HepG2 (cell line): ENCODE measurements around the gene ZPR1.

Source experiments
- MTF2 ChIP-seq: sonication (generic); formaldehyde crosslinking; IDR thresholded peaks from 2 replicates; pipeline ENCODE4 v1.5.0; 2020; ENCODE audit warnings: missing genetic modification reagents, borderline replicate concordance
- NR1H2 ChIP-seq: sonication (generic); formaldehyde crosslinking; IDR thresholded peaks from 2 replicates; pipeline ENCODE4 v1.8.1; 2022; ENCODE audit warnings: low read depth, missing genetic modification reagents, borderline replicate concordance
- TF ChIP-seq, protein P1 (sequence below): sonication (generic); formaldehyde crosslinking; IDR thresholded peaks from 2 replicates; pipeline ENCODE4 v1.5.0; 2020; ENCODE audit warnings: mild to moderate bottlenecking, missing genetic modification reagents, moderate library complexity

- TF ChIP-seq NR1H2 (CRISPR knock-in tag) (no peak), MTF2 (CRISPR knock-in tag) (no peak)
- TF ChIP-seq, protein P1, sequence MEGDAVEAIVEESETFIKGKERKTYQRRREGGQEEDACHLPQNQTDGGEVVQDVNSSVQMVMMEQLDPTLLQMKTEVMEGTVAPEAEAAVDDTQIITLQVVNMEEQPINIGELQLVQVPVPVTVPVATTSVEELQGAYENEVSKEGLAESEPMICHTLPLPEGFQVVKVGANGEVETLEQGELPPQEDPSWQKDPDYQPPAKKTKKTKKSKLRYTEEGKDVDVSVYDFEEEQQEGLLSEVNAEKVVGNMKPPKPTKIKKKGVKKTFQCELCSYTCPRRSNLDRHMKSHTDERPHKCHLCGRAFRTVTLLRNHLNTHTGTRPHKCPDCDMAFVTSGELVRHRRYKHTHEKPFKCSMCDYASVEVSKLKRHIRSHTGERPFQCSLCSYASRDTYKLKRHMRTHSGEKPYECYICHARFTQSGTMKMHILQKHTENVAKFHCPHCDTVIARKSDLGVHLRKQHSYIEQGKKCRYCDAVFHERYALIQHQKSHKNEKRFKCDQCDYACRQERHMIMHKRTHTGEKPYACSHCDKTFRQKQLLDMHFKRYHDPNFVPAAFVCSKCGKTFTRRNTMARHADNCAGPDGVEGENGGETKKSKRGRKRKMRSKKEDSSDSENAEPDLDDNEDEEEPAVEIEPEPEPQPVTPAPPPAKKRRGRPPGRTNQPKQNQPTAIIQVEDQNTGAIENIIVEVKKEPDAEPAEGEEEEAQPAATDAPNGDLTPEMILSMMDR (CRISPR knock-in tag) = peak; percentile 88
Measured at GRCh38 chr11:116732271-116733042, 55.4 kb downstream of the ZPR1 start.
